ENCODE results near the gene ENAM. TPM values are rescaled to one million over a fixed set of nuclear protein-coding genes. Genes with fewer than 3 reads are reported as not detected.

ENAM gene
- total and polyA plus RNA-seq, 2 of the 8 experiments (the other 6 are each of a cell fraction or from before 2014, with no cell fraction given), result not detected

DNA sequence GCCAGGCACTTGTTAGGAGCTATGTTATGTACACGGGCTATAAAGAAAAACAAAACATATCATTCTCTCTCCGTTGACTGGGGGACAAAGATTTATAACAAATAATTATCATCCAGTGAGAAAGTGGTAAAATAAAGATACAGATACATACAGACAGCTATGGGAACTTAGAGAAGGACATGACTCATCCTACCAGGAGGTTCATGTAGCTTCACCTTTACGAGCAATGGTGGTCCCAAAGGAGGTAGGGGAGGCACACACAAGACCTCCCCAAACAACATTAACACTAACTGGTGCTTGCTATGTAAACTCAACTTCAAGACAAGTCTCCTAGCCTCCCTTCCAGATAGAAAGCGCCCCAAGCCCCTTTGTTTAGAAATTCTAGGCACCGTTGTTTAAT, 27.6 kb upstream of the ENAM start (continued):
- TF ChIP-seq, protein P1, sequence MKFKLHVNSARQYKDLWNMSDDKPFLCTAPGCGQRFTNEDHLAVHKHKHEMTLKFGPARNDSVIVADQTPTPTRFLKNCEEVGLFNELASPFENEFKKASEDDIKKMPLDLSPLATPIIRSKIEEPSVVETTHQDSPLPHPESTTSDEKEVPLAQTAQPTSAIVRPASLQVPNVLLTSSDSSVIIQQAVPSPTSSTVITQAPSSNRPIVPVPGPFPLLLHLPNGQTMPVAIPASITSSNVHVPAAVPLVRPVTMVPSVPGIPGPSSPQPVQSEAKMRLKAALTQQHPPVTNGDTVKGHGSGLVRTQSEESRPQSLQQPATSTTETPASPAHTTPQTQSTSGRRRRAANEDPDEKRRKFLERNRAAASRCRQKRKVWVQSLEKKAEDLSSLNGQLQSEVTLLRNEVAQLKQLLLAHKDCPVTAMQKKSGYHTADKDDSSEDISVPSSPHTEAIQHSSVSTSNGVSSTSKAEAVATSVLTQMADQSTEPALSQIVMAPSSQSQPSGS (IDR thresholded peaks at IDR 0.05; ENCODE audit: low read length), result no peak
- TF ChIP-seq PHF8 (conservative IDR thresholded peaks at IDR 0.05; ENCODE audit: low read depth, low read length) (no peak), RBBP5 (IDR thresholded peaks at IDR 0.05; ENCODE audit: borderline replicate concordance, low read depth, low read length) (no peak), POLR2A (IDR thresholded peaks at IDR 0.05; ENCODE audit: control extremely low read depth in 1 of 2, low read depth in 2 of 2, low read length in 2 of 2) (no peak)

All from H1 (cell line).